HG02970 (cell line): ENCODE data around the gene TXNDC11.

Experiments
- ATAC-seq: cut with Tn5 transposase; IDR thresholded peaks from one replicate; pipeline ENCODE4 v1.9.1; 2021; ENCODE audit warnings: mild to moderate bottlenecking, moderate library complexity, moderate number of reproducible peaks; ENCODE audit not compliant: unreplicated experiment, low FRiP score

The TXNDC11 gene

GRCh38 chr16:11752856-11753255, 10.2 kb upstream of the TXNDC11 start:
- ATAC-seq: no peak

- no peak for ATAC-seq
These were observed 7.4 kb upstream of the TXNDC11 start for GRCh38 chr16:11750056-11750455.

DNA sequence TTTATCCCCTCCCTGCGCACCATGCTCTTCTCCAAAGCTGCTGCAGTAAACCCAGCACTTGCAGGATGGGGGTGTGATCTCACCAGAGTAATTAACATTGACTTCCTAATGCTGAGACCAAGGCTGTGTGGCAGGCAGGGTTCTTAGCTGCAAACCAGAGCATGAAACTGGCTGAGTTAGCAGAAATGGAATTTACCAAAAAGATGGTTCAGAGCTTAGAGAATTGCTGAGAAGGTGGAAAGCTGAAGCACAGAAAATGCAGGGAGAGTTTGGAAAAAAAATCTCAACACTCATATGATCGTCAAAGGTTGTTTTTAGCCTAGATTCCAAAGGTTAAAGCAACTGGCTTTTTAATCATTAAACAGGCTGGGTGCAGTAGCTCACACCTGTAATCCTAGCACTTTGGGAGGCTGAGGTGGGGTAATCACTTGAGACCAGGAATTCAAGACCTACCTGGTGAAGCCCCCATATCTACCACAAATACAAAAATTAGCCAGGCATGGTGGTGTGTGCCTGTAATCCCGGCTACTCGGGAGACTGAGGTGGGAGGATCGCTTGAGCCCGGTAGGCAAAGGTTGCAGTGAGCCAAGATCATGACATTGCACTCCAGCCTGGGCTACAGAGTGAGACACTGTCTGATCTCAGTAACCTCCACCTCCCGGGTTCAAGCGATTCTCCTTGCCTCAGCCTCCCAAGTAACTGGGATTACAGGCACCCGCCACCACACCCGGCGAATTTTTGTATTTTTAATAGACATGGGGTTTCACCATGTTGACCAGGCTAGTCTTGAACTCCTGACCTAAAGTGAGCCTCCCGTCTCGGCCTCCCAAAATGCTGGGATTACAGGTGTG, 6.0 kb upstream of the TXNDC11 start:
- no peak for ATAC-seq

GRCh38 chr16:11747949-11748403, 5.3 kb upstream of the TXNDC11 start:
- ATAC-seq: no peak

- ATAC-seq: no peak
These were observed 1.4 kb upstream of the TXNDC11 start for GRCh38 chr16:11744075-11744470.

GRCh38 chr16:11743308-11744074, 834 bp upstream of the TXNDC11 start:
- ATAC-seq: no peak

- ATAC-seq: peak; percentile 36
These were observed 543 bp downstream of the TXNDC11 start for GRCh38 chr16:11742093-11742535.

DNA sequence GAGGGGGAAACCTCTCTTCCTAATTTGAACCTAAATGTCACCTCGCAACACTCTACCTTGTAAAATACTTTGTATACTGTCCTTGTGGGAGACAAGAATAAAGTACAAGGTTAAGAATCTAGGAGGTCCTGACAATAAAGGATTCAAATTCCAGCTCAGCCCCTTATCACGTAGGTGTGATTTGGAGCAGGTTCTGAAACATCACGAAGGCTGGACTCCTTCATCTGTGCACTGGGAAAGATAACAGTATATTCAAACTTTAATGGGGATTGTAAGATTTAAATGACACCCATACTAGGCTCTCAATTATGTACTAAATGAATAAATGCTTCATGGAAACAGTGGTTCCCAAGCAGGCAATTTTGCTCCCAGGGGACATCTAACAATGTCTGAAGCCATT, 2.1 kb downstream of the TXNDC11 start:
- ATAC-seq: no peak

DNA sequence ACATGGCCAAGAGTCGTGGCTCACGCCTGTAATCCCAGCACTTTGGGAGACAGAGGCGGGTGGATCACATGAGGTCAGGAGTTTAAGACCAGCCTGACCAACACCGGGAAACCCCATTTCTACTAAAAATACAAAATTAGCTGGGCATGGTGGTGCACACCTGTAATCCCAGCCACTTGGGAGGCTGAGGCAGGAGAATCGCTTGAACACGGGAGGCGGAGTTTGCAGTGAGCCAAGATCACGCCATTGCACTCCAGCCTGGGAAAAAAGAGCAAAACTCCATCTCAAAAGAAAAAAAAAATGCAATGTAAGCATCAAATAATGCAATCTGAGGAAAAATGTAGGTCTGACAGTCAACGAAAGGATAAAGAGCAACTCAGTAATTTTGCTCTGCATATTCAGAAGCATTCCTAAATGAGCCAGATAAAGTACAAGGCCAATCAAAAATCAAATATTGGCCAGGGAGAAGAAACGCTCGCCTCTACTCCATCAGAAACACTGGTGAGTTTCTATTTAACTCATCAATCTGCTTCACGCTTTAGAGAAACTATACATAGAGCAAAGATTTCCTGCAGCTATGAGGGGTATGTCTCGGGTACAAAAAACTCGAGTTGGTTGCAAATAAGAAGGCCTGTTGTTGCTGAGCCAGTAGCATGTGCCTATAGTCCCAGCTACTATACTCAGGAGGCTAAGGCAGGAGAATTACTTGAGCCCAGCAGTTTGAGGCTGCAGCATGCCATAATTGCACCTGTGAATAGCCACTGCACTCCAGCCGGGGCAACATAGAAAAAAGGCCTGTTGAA, 3.7 kb downstream of the TXNDC11 start:
- no peak for ATAC-seq

GRCh38 chr16:11737713-11738112, 4.9 kb downstream of the TXNDC11 start:
- ATAC-seq: no peak

GRCh38 chr16:11736903-11737302, 5.8 kb downstream of the TXNDC11 start:
- ATAC-seq: no peak

DNA sequence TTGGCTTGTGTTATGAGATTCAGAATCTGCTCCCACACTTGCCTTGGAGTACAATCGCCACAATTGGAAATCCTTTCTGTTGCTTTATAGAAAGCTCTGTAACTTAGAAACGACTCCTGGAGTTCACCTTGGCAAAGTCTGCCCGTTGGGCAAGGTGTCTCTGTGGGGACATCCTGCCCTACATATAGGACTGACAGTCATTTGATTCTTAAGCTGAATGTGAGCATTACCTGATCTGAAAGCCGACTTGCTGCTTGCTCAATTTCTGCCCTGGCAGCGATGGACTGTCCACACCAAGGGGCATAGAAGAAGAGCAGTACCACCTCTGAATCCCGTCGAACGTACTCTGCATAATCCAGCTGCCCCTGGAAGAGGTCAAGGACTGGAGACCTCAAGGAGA, 6.9 kb downstream of the TXNDC11 start:
- ATAC-seq: no peak

DNA sequence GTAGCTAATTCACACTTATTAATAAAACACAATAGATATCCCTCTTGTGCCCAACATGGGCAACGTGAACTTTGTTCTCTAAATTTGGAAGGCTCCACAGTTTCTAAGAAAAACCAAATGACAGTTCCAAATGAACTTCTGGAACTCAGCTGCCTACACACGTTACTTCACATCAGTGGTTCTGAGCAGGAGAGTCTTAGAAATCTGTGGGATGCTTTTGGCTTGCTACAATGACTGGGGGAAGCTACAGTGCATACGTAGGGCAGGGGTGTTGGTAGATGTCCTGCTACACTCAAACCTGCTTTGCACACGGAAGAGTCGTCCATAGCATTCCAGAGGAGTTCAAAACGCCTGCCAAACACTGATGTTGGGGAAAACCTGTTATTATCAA, 8.0 kb downstream of the TXNDC11 start:
- no peak for ATAC-seq

DNA sequence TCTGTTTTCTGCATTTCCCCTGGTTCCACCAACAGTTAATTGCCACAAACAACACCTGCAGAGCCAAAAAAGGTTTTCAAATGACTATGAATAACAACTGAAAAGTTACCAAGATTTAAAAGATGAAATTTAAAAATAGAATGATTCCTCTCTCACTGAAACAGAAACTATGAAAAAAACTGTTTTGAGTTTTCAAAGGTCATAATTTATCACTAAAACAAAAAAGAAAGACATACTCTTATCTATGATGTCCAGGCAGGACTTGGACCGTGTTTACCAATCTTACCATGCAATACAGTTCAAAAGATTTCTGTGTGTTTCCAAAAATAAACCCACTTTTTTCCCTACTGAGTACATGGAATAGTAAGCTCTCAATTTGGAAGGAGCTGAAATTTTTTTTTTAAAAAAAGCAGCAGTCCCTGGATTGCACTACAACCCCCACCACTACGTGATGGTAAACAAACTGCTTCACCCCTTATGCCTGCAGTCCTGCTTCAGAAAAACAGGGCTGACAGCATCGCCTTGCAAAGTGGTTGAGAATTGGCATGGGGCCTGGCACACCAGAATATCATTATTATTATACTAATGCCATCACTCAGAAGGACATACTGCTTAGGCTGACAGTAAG, 8.5 kb downstream of the TXNDC11 start:
- no peak for ATAC-seq

DNA sequence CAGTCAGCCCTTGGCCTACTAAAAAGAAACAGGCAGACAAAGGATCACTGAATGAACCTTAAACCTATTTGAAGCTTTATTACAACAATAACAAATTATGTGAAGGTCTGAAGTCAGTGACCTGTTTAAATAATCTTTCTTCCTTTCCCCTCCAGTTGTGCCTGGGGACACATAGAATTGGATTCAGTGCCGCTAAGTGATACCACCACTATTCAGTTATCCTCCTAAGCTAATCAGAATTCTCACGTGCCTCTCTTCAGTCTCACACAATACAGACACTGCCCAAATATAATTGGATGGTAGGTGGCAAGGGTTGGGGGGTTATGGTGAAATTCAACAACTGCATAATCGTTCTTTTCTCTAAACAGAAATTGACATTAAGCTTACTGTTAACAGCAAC, 11.4 kb downstream of the TXNDC11 start:
- no peak for ATAC-seq

DNA sequence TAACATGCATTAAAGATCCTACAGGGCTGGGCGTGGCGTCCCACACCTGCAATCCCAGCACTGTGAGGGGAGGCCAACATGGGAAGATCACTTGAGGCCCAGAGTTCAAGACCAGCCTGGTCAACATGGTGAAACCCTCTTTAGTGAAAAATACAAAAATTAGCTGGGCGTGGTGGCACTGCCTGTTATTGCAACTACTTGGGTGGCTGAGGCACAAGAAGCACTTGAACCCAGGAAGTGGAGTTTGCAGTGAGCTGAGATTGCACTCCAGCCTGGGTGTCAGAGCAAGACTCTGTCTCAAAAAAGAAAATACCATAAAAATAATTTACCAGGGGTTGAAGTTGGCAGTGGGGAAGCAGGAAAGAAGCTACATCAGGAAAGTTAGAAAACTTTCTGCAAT, 12.9 kb downstream of the TXNDC11 start:
- ATAC-seq: no peak

GRCh38 chr16:11727796-11728543, 14.7 kb downstream of the TXNDC11 start:
- ATAC-seq: no peak

DNA sequence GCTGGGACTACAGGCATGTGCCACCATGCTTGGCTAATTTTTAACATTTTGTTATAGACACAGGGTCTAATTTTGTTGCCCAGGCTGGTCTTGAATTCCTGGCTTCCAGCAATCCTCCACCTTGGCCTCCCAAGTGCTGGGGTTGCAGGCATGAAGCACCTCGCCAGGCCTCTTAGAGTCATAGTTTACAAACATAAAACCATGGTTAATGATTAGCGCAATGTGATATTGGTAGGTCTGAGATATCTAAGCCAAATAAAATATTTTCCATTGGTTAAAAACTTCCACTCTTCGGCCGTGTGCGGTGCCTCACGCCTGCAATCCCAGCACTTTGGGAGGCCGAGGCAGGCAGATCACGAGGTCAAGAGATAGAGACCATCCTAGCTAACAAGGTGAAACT, 16.6 kb downstream of the TXNDC11 start:
- no peak for ATAC-seq

DNA sequence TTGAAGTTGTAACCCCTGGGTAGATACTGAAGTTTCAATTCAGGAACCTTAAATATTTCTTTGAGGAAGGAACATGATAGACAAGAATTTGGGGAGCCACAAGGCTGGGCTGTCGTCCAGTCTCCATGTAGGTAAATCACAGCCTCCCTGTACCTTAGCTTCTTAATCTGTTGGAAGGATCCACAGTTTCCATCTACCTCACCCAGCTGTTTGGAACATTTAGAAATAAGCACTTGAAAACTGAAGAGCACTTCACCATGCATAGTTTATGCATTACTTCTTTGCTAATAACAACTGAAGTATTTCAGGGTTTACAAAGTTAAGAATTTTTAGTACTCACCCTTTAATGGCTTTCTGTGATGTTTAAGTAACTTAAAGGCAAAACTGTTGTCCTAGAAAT, 17.2 kb downstream of the TXNDC11 start:
- ATAC-seq: no peak

- no peak for ATAC-seq
These were observed 20.2 kb downstream of the TXNDC11 start for GRCh38 chr16:11722468-11722808.
